Uterus (tissue), 4 donors: ENCODE measurements around the gene DYNLT2. TPM values are rescaled to one million over a fixed set of nuclear protein-coding genes. Genes with fewer than 3 reads are reported as not detected.

Experiments
- DNase-seq, 2 donors: peaks; one replicate each; pipeline ENCODE4 v3.0.0-alpha.2; 2019 to 2020
- H3K27ac ChIP-seq, 2 donors: fragments of 200-600 bp; sonication (generic); 1 replicate in 1 of 2; 2 replicates in 1 of 2; pipeline ENCODE4 v1.5.1; 2016 to 2018
- H3K27me3 ChIP-seq, 2 donors: fragments of 200-600 bp; sonication (generic); one replicate each; pipeline ENCODE4 v1.5.1; 2018 to 2019; ENCODE audit warnings: control low read depth in 1 of 2
- H3K36me3 ChIP-seq, 2 donors: fragments of 200-600 bp; sonication (generic); one replicate each; pipeline ENCODE4 v1.5.1; 2019; ENCODE audit warnings: control low read depth in 1 of 2
- H3K4me1 ChIP-seq, 2 donors: fragments of 200-600 bp; sonication (generic); one replicate each; pipeline ENCODE4 v1.5.1; 2018 to 2019; ENCODE audit warnings: control low read depth in 1 of 2
- H3K4me3 ChIP-seq, 2 donors: fragments of 200-600 bp; sonication (generic); 1 replicate in 1 of 2; 2 replicates in 1 of 2; pipeline ENCODE4 v1.5.1; 2018 to 2019; ENCODE audit warnings: mild to moderate bottlenecking in 1 of 2
- H3K9me3 ChIP-seq, 2 donors: fragments of 200-600 bp; sonication (generic); one replicate each; pipeline ENCODE4 v1.5.1; 2019; ENCODE audit warnings: control low read depth in 1 of 2
- CTCF ChIP-seq, 4 experiments: fragments of 200-600 bp in 2 of 4; fragments of 450-650 bp in 2 of 4; sonication (generic) in 2 of 4; IDR thresholded peaks; one replicate each; pipeline ENCODE4 v1.5.1; 2016 to 2019; ENCODE audit warnings: antibody characterized with exemption in 4 of 4, mild to moderate bottlenecking in 2 of 4, moderate library complexity in 1 of 4
- POLR2A ChIP-seq, 2 donors: fragments of 450-650 bp; IDR thresholded peaks; one replicate each; pipeline ENCODE4 v1.6.1; 2016; ENCODE audit warnings: antibody characterized with exemption in 2 of 2, mild to moderate bottlenecking in 1 of 2, moderate library complexity in 1 of 2
- intact Hi-C: fragments of 100-400 bp; cut with DNase I; formaldehyde crosslinking; loops from one replicate; pipeline ENCODE4 v1.15.1; 2023; ENCODE audit warnings: low total_unique reads
- total RNA-seq, 4 donors: library from RNA; depleted of rRNA in 3 of 4; stranded (reverse); fragments of >200 nt in 3 of 4; gene quantifications; one replicate each; pipeline versions ENCODE4 v1.1.0 to v1.2.4, GENCODE V29; 2014 to 2023
- donor health status: DM: yes; HTN: yes; CAD: no.

DYNLT2 gene
- total RNA-seq, 4 donors from 2014 or later, result 0.26 to 3.0 (median 2.7) TPM; not detected in 1

- DNase-seq, result no peak
- TF ChIP-seq POLR2A (IDR thresholded peaks at IDR 0.05) (no peak), CTCF (IDR thresholded peaks at IDR 0.05) (no peak)
- Histone ChIP-seq H3K4me3 (no peak overlapping the region), H3K27me3 (no peaks in the 10 kb centered on the region), H3K36me3 (no peaks in the 10 kb centered on the region), H3K27ac (no peak overlapping the region), H3K4me1 (no peaks in the 10 kb centered on the region), H3K9me3 (no peaks in the 10 kb centered on the region)
- intact Hi-C loops, result no loop called here
These were observed 27.9 kb upstream of the DYNLT2 start for GRCh38 chr6:169779092-169779815.

GRCh38 chr6:169778646-169779045 is 27.3 kb upstream of the DYNLT2 start:
- H3K27ac ChIP-seq, result no peak overlapping the region
- no peaks in the 10 kb centered on the region for H3K9me3 ChIP-seq
- TF ChIP-seq POLR2A (IDR thresholded peaks at IDR 0.05) (no peak), CTCF (IDR thresholded peaks at IDR 0.05) (no peak)
- H3K27me3 ChIP-seq, result no peaks in the 10 kb centered on the region
- no peak for DNase-seq
- no peak overlapping the region for H3K4me3 ChIP-seq
- intact Hi-C loops, result no loop called here
- H3K36me3 ChIP-seq, result no peaks in the 10 kb centered on the region
- no peaks in the 10 kb centered on the region for H3K4me1 ChIP-seq

GRCh38 chr6:169777896-169778295 is 26.5 kb upstream of the DYNLT2 start:
- no peak for TF ChIP-seq CTCF (IDR thresholded peaks at IDR 0.05)
- no peak for TF ChIP-seq POLR2A (IDR thresholded peaks at IDR 0.05)
- DNase-seq, result no peak
- Histone ChIP-seq H3K27me3 (no peaks in the 10 kb centered on the region), H3K27ac (no peak overlapping the region), H3K4me1 (no peaks in the 10 kb centered on the region), H3K36me3 (no peaks in the 10 kb centered on the region), H3K9me3 (no peaks in the 10 kb centered on the region), H3K4me3 (no peak overlapping the region)
- intact Hi-C loops, result no loop called here

- Histone ChIP-seq H3K4me3 (no peak overlapping the region), H3K36me3 (no peaks in the 10 kb centered on the region), H3K27me3 (no peaks in the 10 kb centered on the region), H3K27ac (no peak overlapping the region), H3K9me3 (no peaks in the 10 kb centered on the region), H3K4me1 (no peaks in the 10 kb centered on the region)
- no peak for DNase-seq
- intact Hi-C loops, result no loop called here
- TF ChIP-seq POLR2A (IDR thresholded peaks at IDR 0.05), result no peak
- no peak for TF ChIP-seq CTCF (IDR thresholded peaks at IDR 0.05)
These were observed 25.0 kb upstream of the DYNLT2 start for GRCh38 chr6:169776379-169776778.

GRCh38 chr6:169775321-169775720 is 23.9 kb upstream of the DYNLT2 start:
- H3K4me1 ChIP-seq, result no peaks in the 10 kb centered on the region
- no peak for DNase-seq
- no peaks in the 10 kb centered on the region for H3K9me3 ChIP-seq
- H3K27me3 ChIP-seq, result no peaks in the 10 kb centered on the region
- no peak overlapping the region for H3K27ac ChIP-seq
- no peaks in the 10 kb centered on the region for H3K36me3 ChIP-seq
- no peak for TF ChIP-seq CTCF (IDR thresholded peaks at IDR 0.05)
- TF ChIP-seq POLR2A (IDR thresholded peaks at IDR 0.05), result no peak
- intact Hi-C loops, result no loop called here
- no peak overlapping the region for H3K4me3 ChIP-seq
